Limb (tissue), 2 donors: ENCODE results near the gene MOB3A.
"Not testable (repeated sequence)": the region's sequence is repeated elsewhere in the genome, so short reads cannot be mapped to it uniquely, and the experiment has no call there.

Source experiments
- DNase-seq, 2 donors: peaks; one replicate each; pipeline ENCODE4 v3.0.0-alpha.2; 2016; ENCODE audit errors: extremely low spot score in 2 of 2

The MOB3A gene

DNA sequence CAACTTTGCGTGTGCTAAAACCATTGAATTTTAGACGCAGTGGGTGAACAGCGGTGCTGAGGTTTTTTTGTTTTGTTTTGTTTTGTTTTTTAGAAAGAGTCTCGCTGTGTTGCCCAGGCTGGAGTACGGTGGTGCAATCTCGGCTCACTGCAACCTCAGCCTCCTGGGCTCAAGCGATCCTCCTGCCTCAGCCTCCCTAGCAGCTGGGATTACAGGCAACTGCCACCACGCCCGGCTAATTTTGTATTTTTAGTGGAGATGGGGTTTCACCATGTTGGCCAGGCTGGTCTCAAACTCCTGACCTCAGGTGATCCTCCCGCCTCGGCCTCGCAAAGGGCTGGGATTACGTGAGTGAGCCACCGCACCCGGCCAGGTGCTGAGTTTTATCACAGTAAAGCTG lies 61.9 kb downstream of the MOB3A start:
- not testable (repeated sequence) for DNase-seq

- no peak for DNase-seq
Observed at GRCh38 chr19:2033825-2034159, 62.3 kb downstream of the MOB3A start.

- no peak for DNase-seq
Observed at GRCh38 chr19:2033115-2033824, 62.9 kb downstream of the MOB3A start.

- peak; percentile 79 to 86 for DNase-seq
Observed at GRCh38 chr19:2032296-2032941, 63.7 kb downstream of the MOB3A start.

- peak in 1 of 2 donors; percentile 52 for DNase-seq
Observed at GRCh38 chr19:2027361-2027760, 68.8 kb downstream of the MOB3A start.

GRCh38 chr19:2026770-2027169 lies 69.4 kb downstream of the MOB3A start:
- no peak for DNase-seq

DNA sequence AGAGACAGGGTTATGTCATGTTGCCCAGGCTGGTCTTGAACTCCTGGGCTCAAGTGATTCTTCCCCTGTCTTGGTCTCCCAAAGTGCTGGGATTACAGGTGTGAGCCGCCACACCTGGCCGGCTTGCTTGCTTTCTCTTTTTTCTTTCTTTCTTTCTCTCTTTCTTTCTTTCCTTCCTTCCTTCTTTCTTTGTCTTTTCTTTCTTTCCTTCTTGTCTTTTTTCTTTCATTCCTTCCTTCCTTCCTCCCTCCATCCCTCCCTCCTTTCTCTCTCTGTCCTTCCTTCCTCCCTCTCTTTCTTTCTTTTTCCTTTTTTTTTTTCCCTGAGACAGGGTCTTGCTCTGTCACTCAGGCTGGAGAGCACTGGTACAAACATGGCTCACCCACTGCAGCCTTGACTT lies 73.8 kb downstream of the MOB3A start:
- DNase-seq = no peak

DNA sequence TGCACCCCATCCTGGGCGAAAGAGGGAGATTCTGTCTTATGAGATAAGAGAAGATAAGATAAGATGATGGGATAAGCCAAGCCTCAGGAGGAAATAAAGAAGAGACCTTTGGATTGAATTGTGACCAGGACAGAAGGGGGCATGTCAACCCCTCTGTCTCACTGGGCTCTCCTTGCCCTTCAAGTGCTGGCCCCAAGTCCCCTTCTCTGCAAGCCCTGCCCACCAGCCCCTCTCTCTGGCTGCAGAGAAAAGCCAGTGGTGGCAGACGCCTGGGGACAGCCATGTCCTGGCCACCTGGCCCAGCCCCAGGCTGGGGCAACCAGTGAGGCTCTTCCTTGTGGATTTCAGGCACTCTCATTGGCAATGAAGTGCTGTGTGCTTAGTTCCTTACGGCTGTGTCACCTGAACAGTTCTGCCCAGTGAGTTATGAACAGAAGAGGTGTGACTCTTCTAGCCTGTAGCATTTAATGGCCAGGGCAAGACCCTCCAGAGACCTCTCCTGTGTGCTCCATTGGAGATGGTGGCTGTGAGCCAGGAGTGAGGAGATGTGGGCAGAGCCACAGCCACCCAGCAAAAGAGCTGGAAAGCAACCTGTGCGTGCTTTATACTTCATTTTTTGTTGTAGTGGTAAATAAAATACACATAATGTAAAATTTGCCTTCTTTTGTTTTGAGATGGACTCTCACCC lies 74.5 kb downstream of the MOB3A start:
- no peak for DNase-seq
